Measurements from ENCODE around the gene AGRN.

GRCh38 chr1:980137-980571 lies 39.8 kb upstream of the AGRN start:
- TF ChIP-seq EP300 (IDR thresholded peaks at IDR 0.05) = no peak
- TF ChIP-seq CTCF (IDR thresholded peaks at IDR 0.05) = no peak
- no peak for TF ChIP-seq POLR2AphosphoS5 (IDR thresholded peaks at IDR 0.05)
